ENCODE measurements around the gene TACR1. TPM values are rescaled to one million over a fixed set of nuclear protein-coding genes. Genes with fewer than 3 reads are reported as not detected.
"Not testable (repeated sequence)": the region's sequence is repeated elsewhere in the genome, so short reads cannot be mapped to it uniquely, and the experiment has no call there.

TACR1 gene
- total RNA-seq = not detected in 2 replicates
- long read RNA-seq, partial matches to known transcripts = 0 of 1 reads
- long read RNA-seq, other reads (novel, unspliced or antisense) = 1 of 1 reads

DNA sequence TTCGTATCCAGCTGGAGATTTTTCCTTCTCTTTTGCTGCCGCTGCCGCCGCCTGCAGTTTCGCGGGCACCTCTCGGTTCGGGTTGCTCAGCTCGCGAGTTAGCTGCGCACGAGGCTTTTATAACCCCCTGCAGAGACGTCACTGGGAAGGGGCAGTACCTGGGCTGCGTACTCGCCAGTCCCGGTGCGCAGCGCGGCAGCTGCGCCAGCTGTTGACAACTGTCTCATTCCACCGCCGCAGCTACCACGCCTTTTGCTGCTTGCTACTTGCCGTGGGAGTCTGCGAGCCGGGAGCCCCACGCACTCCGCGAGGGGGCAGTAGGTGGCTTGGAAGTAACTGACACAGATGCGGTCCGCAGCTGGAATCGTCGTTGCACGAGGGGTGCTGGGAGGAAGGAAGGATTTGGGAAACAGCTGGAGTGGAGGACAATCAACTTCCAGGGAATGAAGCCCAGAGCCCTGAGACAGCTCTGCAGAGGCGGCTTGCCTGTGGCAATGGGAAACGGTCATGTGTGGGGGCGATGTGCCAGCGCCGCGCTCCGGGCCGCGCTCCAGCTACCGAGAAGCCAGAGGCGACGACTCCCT is at the start of gene TACR1:
Gene TACR1 (minus strand): TSS at position 93 of the 584 bp plus-strand sequence. CDS start 586 bp downstream, outside the sequence.
- Mint-ChIP-seq H3K9me3 (ENCODE audit: unreplicated experiment) (peaks cover 3% of the 10 kb centered on the region), H3K4me1 (ENCODE audit: unreplicated experiment) (peaks cover 18% of the 10 kb centered on the region), H3K36me3 (ENCODE audit: unreplicated experiment) (no peaks in the 10 kb centered on the region), H3K27me3 (ENCODE audit: unreplicated experiment) (peaks cover 85% of the 10 kb centered on the region), H3K4me3 (ENCODE audit: unreplicated experiment) (peak within 1 kb of the TSS; percentile 73), H3K27ac (ENCODE audit: unreplicated experiment) (no peak within 1 kb of the TSS)
- TF ChIP-seq, protein P1, sequence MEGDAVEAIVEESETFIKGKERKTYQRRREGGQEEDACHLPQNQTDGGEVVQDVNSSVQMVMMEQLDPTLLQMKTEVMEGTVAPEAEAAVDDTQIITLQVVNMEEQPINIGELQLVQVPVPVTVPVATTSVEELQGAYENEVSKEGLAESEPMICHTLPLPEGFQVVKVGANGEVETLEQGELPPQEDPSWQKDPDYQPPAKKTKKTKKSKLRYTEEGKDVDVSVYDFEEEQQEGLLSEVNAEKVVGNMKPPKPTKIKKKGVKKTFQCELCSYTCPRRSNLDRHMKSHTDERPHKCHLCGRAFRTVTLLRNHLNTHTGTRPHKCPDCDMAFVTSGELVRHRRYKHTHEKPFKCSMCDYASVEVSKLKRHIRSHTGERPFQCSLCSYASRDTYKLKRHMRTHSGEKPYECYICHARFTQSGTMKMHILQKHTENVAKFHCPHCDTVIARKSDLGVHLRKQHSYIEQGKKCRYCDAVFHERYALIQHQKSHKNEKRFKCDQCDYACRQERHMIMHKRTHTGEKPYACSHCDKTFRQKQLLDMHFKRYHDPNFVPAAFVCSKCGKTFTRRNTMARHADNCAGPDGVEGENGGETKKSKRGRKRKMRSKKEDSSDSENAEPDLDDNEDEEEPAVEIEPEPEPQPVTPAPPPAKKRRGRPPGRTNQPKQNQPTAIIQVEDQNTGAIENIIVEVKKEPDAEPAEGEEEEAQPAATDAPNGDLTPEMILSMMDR (IDR thresholded peaks at IDR 0.05) = peak; percentile 75
- no peak for DNase-seq (ENCODE audit: extremely low spot score, unreplicated experiment)

GRCh38 chr2:75248581-75248980 is 49.3 kb upstream of the TACR1 start:
- not testable (repeated sequence) for H3K27ac Mint-ChIP-seq (ENCODE audit: unreplicated experiment); H3K36me3 Mint-ChIP-seq (ENCODE audit: unreplicated experiment); H3K4me3 Mint-ChIP-seq (ENCODE audit: unreplicated experiment); H3K27me3 Mint-ChIP-seq (ENCODE audit: unreplicated experiment); H3K4me1 Mint-ChIP-seq (ENCODE audit: unreplicated experiment); DNase-seq (ENCODE audit: extremely low spot score, unreplicated experiment)
- peaks cover 14% of the 10 kb centered on the region for H3K9me3 Mint-ChIP-seq (ENCODE audit: unreplicated experiment)

DNA sequence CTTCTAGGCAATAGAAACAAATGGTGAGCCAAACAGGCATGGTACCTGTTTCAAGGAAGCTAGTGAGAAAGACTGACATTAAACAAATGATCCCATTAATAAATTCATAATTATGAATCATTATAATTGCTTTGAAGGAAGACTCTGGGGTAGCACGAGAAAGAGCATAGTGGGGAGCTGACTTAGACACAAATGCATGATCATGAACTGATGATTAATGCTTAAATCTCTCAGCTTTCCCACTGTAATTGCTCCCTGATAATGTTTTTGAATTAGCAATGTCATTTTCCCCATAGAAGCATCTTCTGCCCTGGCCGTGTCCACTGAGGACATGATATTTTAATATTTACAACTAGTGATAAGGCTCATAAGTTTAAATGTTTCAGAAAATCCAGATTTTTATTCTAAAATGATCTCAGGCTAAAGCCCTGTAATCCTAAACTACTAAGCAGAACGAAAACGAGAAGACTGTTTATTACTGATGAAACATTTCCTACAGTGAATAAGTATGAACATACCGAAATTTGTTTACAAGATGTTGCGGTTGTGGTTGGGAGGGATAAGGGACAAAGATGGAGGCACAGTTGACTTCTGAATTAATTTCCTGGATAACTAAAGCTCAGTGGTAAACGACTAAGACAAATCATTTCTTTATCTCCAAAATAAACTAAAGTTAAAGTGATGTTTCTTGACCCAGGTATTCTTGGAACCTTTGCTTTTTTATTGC is 47.3 kb upstream of the TACR1 start:
- H3K9me3 Mint-ChIP-seq (ENCODE audit: unreplicated experiment) = peaks cover 26% of the 10 kb centered on the region
- no peaks in the 10 kb centered on the region for H3K27me3 Mint-ChIP-seq (ENCODE audit: unreplicated experiment)
- H3K27ac Mint-ChIP-seq (ENCODE audit: unreplicated experiment) = no peak overlapping the region
- no peaks in the 10 kb centered on the region for H3K36me3 Mint-ChIP-seq (ENCODE audit: unreplicated experiment)
- DNase-seq (ENCODE audit: extremely low spot score, unreplicated experiment) = no peak
- H3K4me1 Mint-ChIP-seq (ENCODE audit: unreplicated experiment) = no peaks in the 10 kb centered on the region
- TF ChIP-seq, protein P1 (IDR thresholded peaks at IDR 0.05) = no peak
- no peak overlapping the region for H3K4me3 Mint-ChIP-seq (ENCODE audit: unreplicated experiment)

DNA sequence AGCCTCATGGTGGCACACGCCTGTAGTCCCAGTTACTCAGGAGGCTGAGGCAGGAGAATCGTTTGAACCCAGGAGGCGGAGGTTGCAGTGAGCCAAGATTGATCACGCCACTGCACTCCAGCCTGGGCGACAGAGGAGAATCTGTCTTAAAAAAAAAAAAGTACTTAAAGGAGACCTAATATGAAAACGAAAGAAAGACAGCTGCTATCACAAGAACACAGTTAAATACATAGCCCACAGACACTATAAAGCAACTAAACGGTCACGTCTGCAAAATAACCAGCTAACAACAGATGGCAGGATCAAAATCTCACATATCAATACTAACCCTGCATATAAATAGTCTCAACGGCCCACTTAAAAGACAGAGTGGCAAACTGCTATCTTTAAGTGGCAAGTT is 43.9 kb upstream of the TACR1 start:
- Mint-ChIP-seq H3K9me3 (ENCODE audit: unreplicated experiment) (peaks cover 12% of the 10 kb centered on the region), H3K27ac (ENCODE audit: unreplicated experiment) (no peak overlapping the region), H3K27me3 (ENCODE audit: unreplicated experiment) (no peaks in the 10 kb centered on the region), H3K4me3 (ENCODE audit: unreplicated experiment) (no peak overlapping the region), H3K4me1 (ENCODE audit: unreplicated experiment) (peaks cover 10% of the 10 kb centered on the region), H3K36me3 (ENCODE audit: unreplicated experiment) (no peaks in the 10 kb centered on the region)
- no peak for DNase-seq (ENCODE audit: extremely low spot score, unreplicated experiment)
- TF ChIP-seq, protein P1 (IDR thresholded peaks at IDR 0.05) = no peak

GRCh38 chr2:75241696-75242095 is 42.4 kb upstream of the TACR1 start:
- TF ChIP-seq, protein P1 (IDR thresholded peaks at IDR 0.05) = no peak
- Mint-ChIP-seq H3K4me3 (ENCODE audit: unreplicated experiment) (no peak overlapping the region), H3K27ac (ENCODE audit: unreplicated experiment) (no peak overlapping the region), H3K9me3 (ENCODE audit: unreplicated experiment) (peaks cover 12% of the 10 kb centered on the region), H3K4me1 (ENCODE audit: unreplicated experiment) (peaks cover 10% of the 10 kb centered on the region), H3K27me3 (ENCODE audit: unreplicated experiment) (no peaks in the 10 kb centered on the region), H3K36me3 (ENCODE audit: unreplicated experiment) (no peaks in the 10 kb centered on the region)
- no peak for DNase-seq (ENCODE audit: extremely low spot score, unreplicated experiment)

Measured in osteocyte (in vitro differentiated cells).